Natural killer cell (primary cell): ENCODE data around the gene CSNK2A1. TPM values are rescaled to one million over a fixed set of nuclear protein-coding genes. Genes with fewer than 3 reads are reported as not detected.

Experiments used
- ATAC-seq, 3 donors: fragments of 150-1000 bp in 2 of 3; fragments of 200-7000 bp in 1 of 3; cut with Tn5 transposase; 1 replicate in 1 of 3; 2 replicates in 2 of 3; pipeline ENCODE4 v1.10.0; 2021; ENCODE audit warnings: mild to moderate bottlenecking in 2 of 3, moderate library complexity in 2 of 3
- DNase-seq, 2 donors: peaks; one replicate each; pipeline versions ENCODE4 v3.0.0 to v3.0.0-alpha.2; 2013 to 2021; ENCODE audit warnings: mixed read lengths in 1 of 2
- H3K27ac ChIP-seq: one replicate; pipeline ENCODE4 v1.5.1; 2013; ENCODE audit warnings: mild to moderate bottlenecking, low read length
- H3K27me3 ChIP-seq: one replicate; pipeline ENCODE4 v1.6.1; 2013; ENCODE audit warnings: low read length; ENCODE audit not compliant: control insufficient read depth, insufficient read depth
- H3K36me3 ChIP-seq: one replicate; pipeline ENCODE4 v1.6.1; 2013; ENCODE audit warnings: low read length; ENCODE audit not compliant: control insufficient read depth, insufficient read depth
- H3K4me1 ChIP-seq: one replicate; pipeline ENCODE4 v1.6.1; 2013; ENCODE audit warnings: low read length; ENCODE audit not compliant: control insufficient read depth, insufficient read depth
- H3K4me3 ChIP-seq: one replicate; pipeline ENCODE4 v1.5.1; 2013; ENCODE audit warnings: low read length
- H3K9me3 ChIP-seq: one replicate; pipeline ENCODE4 v1.6.1; 2013; ENCODE audit warnings: low read length; ENCODE audit not compliant: control insufficient read depth, insufficient read depth
- H3K27ac Mint-ChIP-seq, 2 donors: one replicate each; pipeline ENCODE4 v1.8.0; 2022; ENCODE audit warnings: mild to moderate bottlenecking in 2 of 2, mixed read lengths in 2 of 2, moderate library complexity in 1 of 2
- H3K27me3 Mint-ChIP-seq, 2 donors: one replicate each; pipeline ENCODE4 v1.8.0; 2022; ENCODE audit warnings: low read depth in 2 of 2, mixed read lengths in 2 of 2
- H3K36me3 Mint-ChIP-seq: one replicate; pipeline ENCODE4 v1.8.0; 2022; ENCODE audit warnings: mixed read lengths
- H3K4me1 Mint-ChIP-seq, 2 donors: one replicate each; pipeline ENCODE4 v1.8.0; 2022; ENCODE audit warnings: mixed read lengths in 2 of 2
- H3K4me3 Mint-ChIP-seq: one replicate; pipeline ENCODE4 v1.8.0; 2022; ENCODE audit warnings: mild to moderate bottlenecking, moderate library complexity, mixed read lengths
- H3K9me3 Mint-ChIP-seq, 2 donors: one replicate each; pipeline ENCODE4 v1.8.0; 2022; ENCODE audit warnings: mixed read lengths in 2 of 2
- WGBS: methylation state at CpG from one replicate; pipeline ENCODE4 v1.1.7; 2013; ENCODE audit warnings: missing lambda C conversion rate; ENCODE audit not compliant: insufficient coverage; 5-methylcytosine and 5-hydroxymethylcytosine counted together
- intact Hi-C: fragments of 100-400 bp; cut with micrococcal nuclease; formaldehyde crosslinking; loops from one replicate; pipeline ENCODE4 v1.14.2; 2022
- total RNA-seq, 4 donors: library from RNA; stranded (reverse); fragments of 120-200 nt in 1 of 4; gene quantifications; one replicate each; pipeline versions ENCODE4 v1.2.3 to v1.2.4, GENCODE V29; 2013 to 2022
- TF ChIP-seq, protein P1 (sequence below): fragments of 200-600 bp; IDR thresholded peaks from one replicate; pipeline ENCODE4 v1.8.0; 2022; ENCODE audit warnings: antibody characterized with exemption

CSNK2A1 gene
- total RNA-seq, 3 donors from 2014 or later (not counting 1 experiment from before 2014, with no cell fraction given) = 88.8 to 92.6 (median 88.9) TPM

DNA sequence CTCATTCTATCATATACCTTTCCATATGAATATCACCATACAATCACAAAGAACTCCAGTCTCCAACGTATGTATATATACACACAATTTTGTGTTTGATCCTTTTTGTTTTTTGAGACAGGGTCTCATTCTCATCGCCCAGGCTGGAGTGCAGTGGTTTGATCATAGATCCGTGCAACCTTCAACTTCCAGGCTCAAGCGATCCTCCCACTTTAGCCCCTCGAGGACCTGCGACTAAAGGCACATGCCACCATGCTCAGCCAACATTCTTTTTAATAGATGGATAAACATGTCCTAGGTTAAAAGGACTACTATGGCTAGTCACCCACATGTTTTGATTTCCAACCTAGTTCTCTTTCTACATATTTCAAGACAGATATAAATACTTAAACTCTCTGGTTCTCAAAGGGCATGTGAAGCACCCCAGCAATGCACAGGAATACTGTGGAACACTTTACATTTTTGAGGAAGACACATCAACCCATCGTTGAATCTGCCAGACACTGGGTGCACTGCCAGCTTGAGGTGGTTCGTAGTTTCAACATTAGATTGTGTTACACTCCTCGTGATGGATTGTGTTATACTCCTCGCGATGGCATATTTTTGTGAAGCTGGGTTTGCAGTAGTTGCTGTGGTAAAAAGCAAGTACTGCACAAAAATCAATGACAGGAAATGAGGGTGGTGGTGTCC lies 40.4 kb downstream of the CSNK2A1 start:
- no peak overlapping the region for H3K4me3 ChIP-seq
- H3K4me3 Mint-ChIP-seq = no peak overlapping the region
- H3K27ac ChIP-seq = no peak overlapping the region
- H3K27ac Mint-ChIP-seq = no peak overlapping the region
- no peaks in the 10 kb centered on the region for H3K9me3 ChIP-seq
- DNase-seq (no peak), ATAC-seq (no peak)
- peaks cover 6 to 8% of the 10 kb centered on the region in 2 donors for H3K4me1 Mint-ChIP-seq
- TF ChIP-seq, protein P1, sequence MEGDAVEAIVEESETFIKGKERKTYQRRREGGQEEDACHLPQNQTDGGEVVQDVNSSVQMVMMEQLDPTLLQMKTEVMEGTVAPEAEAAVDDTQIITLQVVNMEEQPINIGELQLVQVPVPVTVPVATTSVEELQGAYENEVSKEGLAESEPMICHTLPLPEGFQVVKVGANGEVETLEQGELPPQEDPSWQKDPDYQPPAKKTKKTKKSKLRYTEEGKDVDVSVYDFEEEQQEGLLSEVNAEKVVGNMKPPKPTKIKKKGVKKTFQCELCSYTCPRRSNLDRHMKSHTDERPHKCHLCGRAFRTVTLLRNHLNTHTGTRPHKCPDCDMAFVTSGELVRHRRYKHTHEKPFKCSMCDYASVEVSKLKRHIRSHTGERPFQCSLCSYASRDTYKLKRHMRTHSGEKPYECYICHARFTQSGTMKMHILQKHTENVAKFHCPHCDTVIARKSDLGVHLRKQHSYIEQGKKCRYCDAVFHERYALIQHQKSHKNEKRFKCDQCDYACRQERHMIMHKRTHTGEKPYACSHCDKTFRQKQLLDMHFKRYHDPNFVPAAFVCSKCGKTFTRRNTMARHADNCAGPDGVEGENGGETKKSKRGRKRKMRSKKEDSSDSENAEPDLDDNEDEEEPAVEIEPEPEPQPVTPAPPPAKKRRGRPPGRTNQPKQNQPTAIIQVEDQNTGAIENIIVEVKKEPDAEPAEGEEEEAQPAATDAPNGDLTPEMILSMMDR = no peak
- intact Hi-C loops = no loop called here
- no peaks in the 10 kb centered on the region for H3K9me3 Mint-ChIP-seq
- H3K27me3 Mint-ChIP-seq = no peaks in the 10 kb centered on the region
- peaks cover 31% of the 10 kb centered on the region for H3K36me3 Mint-ChIP-seq
- peaks cover 73% of the 10 kb centered on the region for H3K36me3 ChIP-seq
- no peaks in the 10 kb centered on the region for H3K27me3 ChIP-seq
- 98% methylated on average over 11 of the region's 11 CpGs for WGBS
- H3K4me1 ChIP-seq = no peaks in the 10 kb centered on the region

DNA sequence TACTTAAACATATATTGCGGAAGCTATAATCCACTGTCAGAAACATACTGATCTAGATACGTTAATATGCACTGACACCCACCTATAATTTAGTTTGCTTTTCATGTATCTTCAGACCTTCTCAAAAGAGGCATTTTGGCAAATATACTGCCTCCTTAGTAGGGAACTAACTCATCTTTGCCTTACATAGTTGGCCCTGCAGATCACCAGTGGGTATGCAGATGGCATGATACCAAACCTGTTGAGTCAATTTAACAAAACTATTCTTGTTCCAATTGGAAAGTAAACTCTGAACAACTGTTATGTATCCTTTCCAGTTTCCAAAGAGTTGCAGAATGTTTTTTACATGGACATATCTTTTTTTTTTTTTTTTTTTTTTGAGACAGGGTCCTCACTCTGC lies 45.6 kb downstream of the CSNK2A1 start:
- DNase-seq (no peak), ATAC-seq (no peak)
- Histone ChIP-seq H3K4me3 (no peak overlapping the region), H3K27ac (no peak overlapping the region), H3K9me3 (no peaks in the 10 kb centered on the region), H3K4me1 (no peaks in the 10 kb centered on the region), H3K27me3 (no peaks in the 10 kb centered on the region), H3K36me3 (peaks cover 71% of the 10 kb centered on the region)
- Mint-ChIP-seq H3K4me1 (no peaks in the 10 kb centered on the region), H3K9me3 (no peaks in the 10 kb centered on the region), H3K4me3 (no peak overlapping the region), H3K36me3 (peaks cover 44% of the 10 kb centered on the region), H3K27ac (no peak overlapping the region), H3K27me3 (no peaks in the 10 kb centered on the region)
- TF ChIP-seq, protein P1 = no peak
- WGBS = 98% methylated on average over 2 of the region's 2 CpGs
- intact Hi-C loops = no loop called here

DNA sequence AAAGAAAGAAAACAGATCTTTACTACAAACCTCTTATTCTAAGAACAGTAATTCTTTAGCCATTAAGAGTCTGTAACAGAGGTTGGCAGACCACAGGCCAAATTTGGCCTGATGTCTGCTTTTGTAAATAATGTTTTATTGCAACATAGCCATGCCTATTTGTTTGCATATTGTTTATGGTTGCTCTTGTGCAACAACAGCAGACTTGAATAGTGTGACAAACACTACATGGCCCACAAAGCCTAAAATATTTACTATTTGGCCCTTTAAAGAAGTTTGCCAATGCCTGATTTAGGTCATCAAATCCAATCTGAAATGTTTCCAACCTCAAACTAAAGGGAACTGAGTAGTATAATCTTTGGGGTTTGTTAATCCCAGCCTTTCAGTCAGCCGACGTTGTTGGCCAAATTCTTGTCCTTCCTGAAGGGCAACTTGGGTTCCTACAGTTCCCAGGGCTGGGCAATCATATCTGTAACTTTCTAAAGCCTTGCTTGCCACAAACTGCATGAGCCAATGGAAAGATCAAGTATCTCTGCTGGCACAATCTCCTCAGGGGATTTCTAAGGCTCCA lies 47.4 kb downstream of the CSNK2A1 start:
- H3K4me3 ChIP-seq = no peak overlapping the region
- 98% methylated on average over 2 of the region's 2 CpGs for WGBS
- H3K27me3 Mint-ChIP-seq = no peaks in the 10 kb centered on the region

More for the DNA sequence above, 47.4 kb downstream of the CSNK2A1 start:
- peaks cover 40% of the 10 kb centered on the region for H3K36me3 Mint-ChIP-seq
- no peaks in the 10 kb centered on the region for H3K9me3 Mint-ChIP-seq
- H3K27ac Mint-ChIP-seq = no peak overlapping the region
- intact Hi-C loops = no loop called here
- ATAC-seq = no peak
- no peaks in the 10 kb centered on the region for H3K4me1 Mint-ChIP-seq
- TF ChIP-seq, protein P1 = no peak
- DNase-seq = no peak
- Histone ChIP-seq H3K27me3 (no peaks in the 10 kb centered on the region), H3K9me3 (no peaks in the 10 kb centered on the region), H3K36me3 (peaks cover 69% of the 10 kb centered on the region), H3K27ac (no peak overlapping the region), H3K4me1 (no peaks in the 10 kb centered on the region)
- H3K4me3 Mint-ChIP-seq = no peak overlapping the region
